Type B pancreatic cell (in vitro differentiated cells): ENCODE results near the gene CLEC4M. TPM values are rescaled to one million over a fixed set of nuclear protein-coding genes. Genes with fewer than 3 reads are reported as not detected.

Experiments
- DNase-seq: peaks from one replicate; pipeline ENCODE4 v3.0.0; 2021; ENCODE audit warnings: mixed read lengths; ENCODE audit not compliant: unreplicated experiment; ENCODE audit errors: extremely low spot score
- H3K27ac Mint-ChIP-seq: 2 replicates; pipeline ENCODE4 v1.8.0; 2021; ENCODE audit warnings: mild to moderate bottlenecking, mixed read lengths
- H3K27me3 Mint-ChIP-seq: 2 replicates; pipeline ENCODE4 v1.8.0; 2021; ENCODE audit warnings: mixed read lengths
- H3K36me3 Mint-ChIP-seq: 2 replicates; pipeline ENCODE4 v1.8.0; 2021; ENCODE audit warnings: mixed read lengths
- H3K4me1 Mint-ChIP-seq: one replicate; pipeline ENCODE4 v1.8.0; 2021; ENCODE audit warnings: mixed read lengths; ENCODE audit not compliant: unreplicated experiment
- H3K4me3 Mint-ChIP-seq: 2 replicates; pipeline ENCODE4 v1.8.0; 2021; ENCODE audit warnings: mild to moderate bottlenecking, mixed read lengths
- H3K9me3 Mint-ChIP-seq: 2 replicates; pipeline ENCODE4 v1.8.0; 2021; ENCODE audit warnings: mixed read lengths
- total RNA-seq: library from RNA; stranded (reverse); gene quantifications from 2 replicates; pipeline ENCODE4 v1.2.1, GENCODE V29; 2021; ENCODE audit warnings: low replicate concordance
- TF ChIP-seq, protein P1 (sequence below): fragments of 200-600 bp; sonication (generic); conservative IDR thresholded peaks from 2 replicates; pipeline ENCODE4 v1.5.0; 2021; ENCODE audit warnings: antibody characterized with exemption, mild to moderate bottlenecking

CLEC4M gene
- total RNA-seq, 1 donor from 2014 or later: 0.48 TPM

DNA sequence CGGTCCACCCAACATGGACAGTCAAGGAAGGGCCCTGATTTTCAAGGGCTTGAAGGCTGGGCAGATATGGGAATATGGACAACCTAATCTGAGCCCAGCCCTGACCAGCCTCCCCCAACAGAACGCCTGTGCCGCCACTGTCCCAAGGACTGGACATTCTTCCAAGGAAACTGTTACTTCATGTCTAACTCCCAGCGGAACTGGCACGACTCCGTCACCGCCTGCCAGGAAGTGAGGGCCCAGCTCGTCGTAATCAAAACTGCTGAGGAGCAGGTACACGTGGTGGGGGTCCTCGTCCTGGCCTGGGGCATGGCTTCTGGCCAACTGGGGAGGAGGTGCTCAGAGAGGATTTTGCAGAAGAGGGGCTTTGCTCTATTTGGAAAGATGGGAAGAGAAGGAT, 3.5 kb downstream of the CLEC4M start:
- no peak for DNase-seq
- Mint-ChIP-seq H3K27ac (no peak overlapping the region), H3K4me1 (no peaks in the 10 kb centered on the region), H3K9me3 (no peaks in the 10 kb centered on the region), H3K27me3 (peaks cover 14% of the 10 kb centered on the region), H3K4me3 (no peak overlapping the region), H3K36me3 (no peaks in the 10 kb centered on the region)
- TF ChIP-seq, protein P1, sequence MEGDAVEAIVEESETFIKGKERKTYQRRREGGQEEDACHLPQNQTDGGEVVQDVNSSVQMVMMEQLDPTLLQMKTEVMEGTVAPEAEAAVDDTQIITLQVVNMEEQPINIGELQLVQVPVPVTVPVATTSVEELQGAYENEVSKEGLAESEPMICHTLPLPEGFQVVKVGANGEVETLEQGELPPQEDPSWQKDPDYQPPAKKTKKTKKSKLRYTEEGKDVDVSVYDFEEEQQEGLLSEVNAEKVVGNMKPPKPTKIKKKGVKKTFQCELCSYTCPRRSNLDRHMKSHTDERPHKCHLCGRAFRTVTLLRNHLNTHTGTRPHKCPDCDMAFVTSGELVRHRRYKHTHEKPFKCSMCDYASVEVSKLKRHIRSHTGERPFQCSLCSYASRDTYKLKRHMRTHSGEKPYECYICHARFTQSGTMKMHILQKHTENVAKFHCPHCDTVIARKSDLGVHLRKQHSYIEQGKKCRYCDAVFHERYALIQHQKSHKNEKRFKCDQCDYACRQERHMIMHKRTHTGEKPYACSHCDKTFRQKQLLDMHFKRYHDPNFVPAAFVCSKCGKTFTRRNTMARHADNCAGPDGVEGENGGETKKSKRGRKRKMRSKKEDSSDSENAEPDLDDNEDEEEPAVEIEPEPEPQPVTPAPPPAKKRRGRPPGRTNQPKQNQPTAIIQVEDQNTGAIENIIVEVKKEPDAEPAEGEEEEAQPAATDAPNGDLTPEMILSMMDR: no peak

DNA sequence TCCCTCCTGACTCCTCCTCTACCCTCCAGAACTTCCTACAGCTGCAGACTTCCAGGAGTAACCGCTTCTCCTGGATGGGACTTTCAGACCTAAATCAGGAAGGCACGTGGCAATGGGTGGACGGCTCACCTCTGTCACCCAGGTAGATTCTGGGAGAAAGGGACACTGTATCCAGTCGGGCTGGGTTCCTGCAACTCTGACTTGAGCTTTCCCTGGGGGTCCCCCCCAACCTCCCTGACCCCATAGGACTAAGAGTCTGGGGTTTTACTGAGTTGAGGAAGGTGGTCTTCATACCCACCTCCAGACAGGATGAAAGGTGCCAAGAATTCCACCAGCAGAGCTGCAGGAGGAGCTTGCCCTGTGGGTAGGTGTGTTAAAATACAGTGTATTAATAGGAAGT, 4.4 kb downstream of the CLEC4M start:
- Mint-ChIP-seq H3K36me3 (no peaks in the 10 kb centered on the region), H3K27me3 (peaks cover 14% of the 10 kb centered on the region), H3K27ac (no peak overlapping the region), H3K9me3 (no peaks in the 10 kb centered on the region), H3K4me1 (peaks cover under 1% of the 10 kb centered on the region), H3K4me3 (no peak overlapping the region)
- no peak for DNase-seq
- TF ChIP-seq, protein P1: no peak

DNA sequence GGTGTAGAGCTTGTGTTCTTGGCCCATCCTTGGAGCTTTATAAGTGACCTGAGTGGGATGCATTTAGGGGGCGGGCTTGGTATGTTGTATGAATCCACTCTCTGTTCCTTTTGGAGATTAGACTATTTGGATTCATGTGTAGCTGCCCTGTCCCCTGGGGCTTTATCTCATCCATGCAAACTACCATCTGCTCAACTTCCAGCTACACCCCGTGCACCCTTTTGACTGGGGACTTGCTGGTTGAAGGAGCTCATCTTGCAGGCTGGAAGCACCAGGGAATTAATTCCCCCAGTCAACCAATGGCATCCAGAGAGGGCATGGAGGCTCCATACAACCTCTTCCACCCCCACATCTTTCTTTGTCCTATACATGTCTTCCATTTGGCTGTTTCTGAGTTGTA, 6.1 kb downstream of the CLEC4M start:
- Mint-ChIP-seq H3K4me1 (peaks cover 6% of the 10 kb centered on the region), H3K27ac (no peak overlapping the region), H3K27me3 (peaks cover 11% of the 10 kb centered on the region), H3K36me3 (no peaks in the 10 kb centered on the region), H3K9me3 (no peaks in the 10 kb centered on the region), H3K4me3 (no peak overlapping the region)
- no peak for DNase-seq
- TF ChIP-seq, protein P1: no peak

DNA sequence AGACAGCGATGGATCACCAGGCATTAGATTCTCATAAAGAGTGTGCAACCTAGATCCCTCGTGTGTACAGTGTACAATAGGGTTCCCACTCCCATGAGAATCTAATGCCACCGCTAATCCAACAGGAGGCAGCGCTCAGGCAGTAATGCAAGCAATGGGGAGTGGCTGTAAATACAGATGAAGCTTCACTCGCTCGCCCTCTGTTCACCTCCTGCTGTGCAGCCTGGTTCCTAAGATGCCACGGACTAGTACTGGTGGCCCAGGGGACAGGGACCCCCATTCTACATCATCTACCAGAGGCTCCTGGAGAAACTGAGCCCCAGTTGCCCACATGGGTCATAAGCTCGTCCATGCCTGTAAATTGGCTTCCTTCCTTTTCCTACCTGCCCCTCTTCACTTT, 8.0 kb downstream of the CLEC4M start:
- peaks cover 12% of the 10 kb centered on the region for H3K27me3 Mint-ChIP-seq
- TF ChIP-seq, protein P1: no peak
- H3K36me3 Mint-ChIP-seq: no peaks in the 10 kb centered on the region
- H3K27ac Mint-ChIP-seq: peak overlapping the region; percentile 21
- DNase-seq: no peak
- no peaks in the 10 kb centered on the region for H3K9me3 Mint-ChIP-seq
- H3K4me3 Mint-ChIP-seq: no peak overlapping the region
- peaks cover 6% of the 10 kb centered on the region for H3K4me1 Mint-ChIP-seq

DNA sequence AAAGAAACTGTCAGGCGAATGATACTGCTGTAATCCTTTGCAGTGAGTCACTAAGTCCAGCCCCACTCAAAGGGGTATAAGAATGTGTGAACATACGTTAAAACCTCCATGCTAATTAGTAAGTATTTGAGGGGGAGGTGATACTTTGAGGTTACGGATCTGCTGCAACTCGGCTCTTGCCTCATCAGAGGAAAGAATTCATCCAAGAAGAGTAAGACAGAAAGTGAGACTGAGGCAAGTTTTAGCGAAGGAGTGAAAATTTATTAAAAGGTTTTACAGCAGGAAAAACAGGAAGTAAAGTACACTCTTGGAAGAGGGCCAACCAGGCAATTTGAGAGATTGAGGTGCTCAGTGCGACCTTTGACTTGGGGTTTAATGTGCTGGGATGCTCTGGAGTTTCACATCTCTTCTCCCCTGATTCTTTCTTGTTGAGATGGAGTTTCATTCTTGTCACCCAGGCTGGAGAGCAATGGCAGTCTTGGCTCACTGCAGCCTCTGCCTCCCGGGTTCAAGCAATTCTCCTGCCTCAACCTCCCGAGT, 9.8 kb downstream of the CLEC4M start:
- Mint-ChIP-seq H3K9me3 (no peaks in the 10 kb centered on the region), H3K4me3 (peak overlapping the region; percentile 45), H3K27ac (peak overlapping the region; percentile 79), H3K27me3 (peaks cover 16% of the 10 kb centered on the region), H3K36me3 (no peaks in the 10 kb centered on the region), H3K4me1 (peaks cover 6% of the 10 kb centered on the region)
- DNase-seq: no peak
- TF ChIP-seq, protein P1: no peak

DNA sequence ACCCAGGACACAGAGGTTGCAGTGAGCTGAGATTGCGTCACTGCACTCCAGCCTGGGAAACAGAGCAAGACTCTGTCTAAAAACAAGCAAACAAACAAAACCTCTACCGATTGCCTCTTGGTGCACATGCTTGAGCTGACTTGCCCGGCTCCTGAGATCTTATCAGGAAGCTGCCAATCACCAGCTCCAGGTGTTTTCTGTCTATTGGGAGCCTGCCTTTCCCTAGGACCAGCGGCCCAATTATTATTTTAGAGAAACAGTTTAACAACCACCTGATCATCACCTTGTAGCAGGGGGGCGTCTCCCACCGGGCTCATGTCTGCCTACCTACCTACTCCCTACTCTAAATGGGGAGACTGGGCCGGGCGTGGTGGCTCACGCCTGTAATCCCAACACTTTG, 10.8 kb downstream of the CLEC4M start:
- peaks cover 6% of the 10 kb centered on the region for H3K4me1 Mint-ChIP-seq
- TF ChIP-seq, protein P1: no peak
- no peak for DNase-seq
- no peak overlapping the region for H3K4me3 Mint-ChIP-seq
- H3K36me3 Mint-ChIP-seq: no peaks in the 10 kb centered on the region
- no peak overlapping the region for H3K27ac Mint-ChIP-seq
- peaks cover 19% of the 10 kb centered on the region for H3K27me3 Mint-ChIP-seq
- no peaks in the 10 kb centered on the region for H3K9me3 Mint-ChIP-seq
